ENCODE measurements around the gene NUCKS1. TPM values are rescaled to one million over a fixed set of nuclear protein-coding genes. Genes with fewer than 3 reads are reported as not detected.

NUCKS1 gene
- total and polyA plus RNA-seq, 10 of the 15 experiments (the other 5 are each of a cell fraction or from before 2014, with no cell fraction given), result 40.5 to 135 (median 55.5) TPM

- TF ChIP-seq REST (IDR thresholded peaks at IDR 0.05; ENCODE audit: low read depth, low read length) (no peak), NFXL1 (IDR thresholded peaks at IDR 0.05; ENCODE audit: borderline replicate concordance) (no peak), IKZF1 (conservative IDR thresholded peaks at IDR 0.05) (no peak), SIN3A (IDR thresholded peaks at IDR 0.05; ENCODE audit: low read depth, low read length) (no peak), SREBF2 (IDR thresholded peaks at IDR 0.05; ENCODE audit: low read length) (no peak), MAX (IDR thresholded peaks at IDR 0.05; ENCODE audit: low read depth, low read length) (no peak), CREB1 (IDR thresholded peaks at IDR 0.05; ENCODE audit: low read depth) (no peak), TCF3 (IDR thresholded peaks at IDR 0.05; ENCODE audit: borderline replicate concordance, insufficient read depth, low read depth, low read length) (no peak), RFX5 (IDR thresholded peaks at IDR 0.05; ENCODE audit: low read depth, low read length) (no peak)
Measured at GRCh38 chr1:205676002-205676401, 74.0 kb downstream of the NUCKS1 start (continued).

GRCh38 chr1:205675247-205675646 lies 74.7 kb downstream of the NUCKS1 start:
- WGBS (ENCODE audit: insufficient coverage, insufficient replicate concordance, low lambda C conversion rate, missing lambda C conversion rate), result 93% methylated on average over 4 of the region's 4 CpGs
- H3K9me3 ChIP-seq (replicated peaks; ENCODE audit: control insufficient read depth, insufficient read depth, low read length), result no peaks in the 10 kb centered on the region
- ATAC-seq (no peak), DNase-seq (ENCODE audit: low read depth, low spot score) (no peak), FAIRE-seq (no peak)
- ChIA-PET RAD21 (ENCODE audit: unreplicated experiment) (interaction anchor here (6.7 kb wide), 1 partner anchor 35 kb away, joined by 36 read pairs; no protein-coding TSS in a partner anchor), CTCF (interaction anchor here (0.6 to 31.9 kb wide), 5 partner anchors 8 to 189 kb away, joined by 3 to 1339 read pairs (median 65); no protein-coding TSS in a partner anchor), SMC1A (ENCODE audit: uncharacterized antibody, unreplicated experiment) (interaction anchor here (1.0 to 26.7 kb wide), 2 partner anchors 17 to 31 kb away, joined by 4 to 1008 read pairs; no protein-coding TSS in a partner anchor), POLR2A (no interaction called here)
- no TSS peak for BruUV-seq (replicated peaks)
- no peak overlapping the region for H3K4me3 ChIP-seq
- no peaks in the 10 kb centered on the region for H3K36me3 ChIP-seq (ENCODE audit: control insufficient read depth in 2 of 2, insufficient read depth in 2 of 2, low read length in 1 of 2)
- no peak overlapping the region for H2AFZ ChIP-seq (ENCODE audit: control insufficient read depth, low read depth, low read length)
- no peak overlapping the region for H3K4me2 ChIP-seq (ENCODE audit: control insufficient read depth, insufficient read depth)
- no peak overlapping the region for H3K27ac ChIP-seq (ENCODE audit: control insufficient read depth, insufficient read depth)
- no peaks in the 10 kb centered on the region for H3K79me2 ChIP-seq (ENCODE audit: control insufficient read depth, insufficient read depth, low read length)
- in situ Hi-C loops (cut with MboI), result no loop called here
- no peaks in the 10 kb centered on the region for H3K27me3 ChIP-seq (replicated peaks in 1 of 2; ENCODE audit: control insufficient read depth in 2 of 2, insufficient read depth in 2 of 2, low read length in 1 of 2)
- H3K9ac ChIP-seq (ENCODE audit: control insufficient read depth, insufficient read depth, low read length), result no peak overlapping the region
- H4K20me1 ChIP-seq (ENCODE audit: control insufficient read depth, insufficient read depth), result 0 out of 2 replicates have a peak, but pooled peaks cover 7% of the 10 kb centered on the region
- H3K4me1 ChIP-seq (ENCODE audit: control insufficient read depth, insufficient read depth, low read length), result peaks cover 37% of the 10 kb centered on the region
- intact Hi-C loops (cut with micrococcal nuclease; ENCODE audit: unreplicated experiment), result no loop called here
- no peak for TF ChIP-seq CEBPB (IDR thresholded peaks at IDR 0.05; ENCODE audit: borderline replicate concordance in 1 of 2, low read depth in 2 of 2, low read length in 2 of 2)
- TF ChIP-seq CREB1 (IDR thresholded peaks at IDR 0.05; ENCODE audit: low read depth), result no peak
- TF ChIP-seq RELB (IDR thresholded peaks at IDR 0.05; ENCODE audit: low read depth), result no peak
- TF ChIP-seq PAX8 (IDR thresholded peaks at IDR 0.05), result no peak
- TF ChIP-seq RB1 (IDR thresholded peaks at IDR 0.05; ENCODE audit: borderline replicate concordance), result no peak
- TF ChIP-seq ASH2L (IDR thresholded peaks at IDR 0.05; ENCODE audit: borderline replicate concordance, low read depth), result no peak
- TF ChIP-seq EZH2 (IDR thresholded peaks at IDR 0.05; ENCODE audit: borderline replicate concordance, control insufficient read depth, low read depth, low read length), result no peak
- TF ChIP-seq HSF1 (IDR thresholded peaks at IDR 0.05; ENCODE audit: low read depth, low read length), result no peak
- TF ChIP-seq NFYB (IDR thresholded peaks at IDR 0.05; ENCODE audit: insufficient read depth, low read depth, low read length), result no peak

All from GM12878 (cell line).